T follicular helper cell (primary cell): Measurements from ENCODE around the gene BRD7.
A peak's percentile ranks its signal among the peaks of the same experiment; 100 is the strongest.

Experiments
- DNase-seq: peaks from one replicate; pipeline ENCODE4 v3.0.0-alpha.2; 2020; ENCODE audit warnings: low read depth

BRD7 gene

DNA sequence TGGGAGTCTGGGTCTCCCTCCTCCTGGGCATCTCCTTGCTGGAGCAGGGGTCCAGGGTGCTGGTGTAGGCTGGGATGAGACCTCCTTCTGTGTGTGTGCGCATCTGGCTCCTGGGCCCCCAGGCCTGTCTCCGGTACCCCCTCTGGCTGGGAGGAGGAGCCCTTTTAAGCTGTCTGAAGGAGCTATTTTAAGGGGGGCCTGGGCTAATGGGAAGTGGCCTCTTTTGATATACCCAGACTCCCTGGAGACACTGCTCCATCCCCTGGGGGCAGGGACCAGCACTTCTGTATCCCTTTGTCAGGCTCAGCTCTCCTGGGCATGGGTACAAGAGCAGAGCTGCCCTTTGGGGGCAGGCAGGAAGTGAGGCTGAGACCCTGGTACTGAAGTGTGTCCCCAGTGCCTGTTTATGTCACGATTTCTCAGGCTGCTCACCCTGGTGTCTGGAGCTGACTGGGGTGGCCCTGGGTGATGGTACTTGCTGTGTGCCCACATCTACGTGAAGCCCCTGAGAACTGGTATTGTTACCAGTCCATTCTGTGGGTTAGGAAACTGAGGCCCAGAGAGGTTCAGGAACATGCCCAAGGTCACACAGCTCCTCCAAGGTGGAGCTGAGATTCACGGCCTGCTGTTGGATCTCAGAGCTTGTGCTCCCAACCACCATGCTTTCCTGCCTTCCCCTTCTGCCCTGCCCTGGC is 96.0 kb downstream of the BRD7 start:
- no peak for DNase-seq

DNA sequence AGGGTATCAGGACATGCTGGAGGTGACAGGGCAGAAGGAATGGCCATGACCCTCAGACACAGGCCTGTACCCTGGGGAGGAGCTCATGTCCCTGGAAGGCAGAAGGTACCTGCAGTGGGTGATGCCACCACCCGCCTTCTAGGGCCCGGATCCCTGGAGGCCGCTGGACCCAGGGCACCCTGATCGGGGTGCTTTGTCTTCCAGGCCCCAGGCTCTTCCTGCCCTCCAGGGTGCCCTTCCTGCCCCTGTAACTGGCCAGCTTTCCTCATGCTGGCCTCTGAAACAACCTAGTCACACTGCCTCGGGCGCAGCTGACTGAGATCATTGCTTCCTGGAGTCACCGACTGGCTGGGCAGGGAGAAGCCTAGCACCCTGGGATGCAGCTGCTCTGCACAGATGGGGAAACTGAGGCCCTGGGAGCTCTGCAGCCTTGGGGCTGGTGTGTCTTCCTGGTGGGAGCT is 96.6 kb downstream of the BRD7 start:
- no peak for DNase-seq

DNA sequence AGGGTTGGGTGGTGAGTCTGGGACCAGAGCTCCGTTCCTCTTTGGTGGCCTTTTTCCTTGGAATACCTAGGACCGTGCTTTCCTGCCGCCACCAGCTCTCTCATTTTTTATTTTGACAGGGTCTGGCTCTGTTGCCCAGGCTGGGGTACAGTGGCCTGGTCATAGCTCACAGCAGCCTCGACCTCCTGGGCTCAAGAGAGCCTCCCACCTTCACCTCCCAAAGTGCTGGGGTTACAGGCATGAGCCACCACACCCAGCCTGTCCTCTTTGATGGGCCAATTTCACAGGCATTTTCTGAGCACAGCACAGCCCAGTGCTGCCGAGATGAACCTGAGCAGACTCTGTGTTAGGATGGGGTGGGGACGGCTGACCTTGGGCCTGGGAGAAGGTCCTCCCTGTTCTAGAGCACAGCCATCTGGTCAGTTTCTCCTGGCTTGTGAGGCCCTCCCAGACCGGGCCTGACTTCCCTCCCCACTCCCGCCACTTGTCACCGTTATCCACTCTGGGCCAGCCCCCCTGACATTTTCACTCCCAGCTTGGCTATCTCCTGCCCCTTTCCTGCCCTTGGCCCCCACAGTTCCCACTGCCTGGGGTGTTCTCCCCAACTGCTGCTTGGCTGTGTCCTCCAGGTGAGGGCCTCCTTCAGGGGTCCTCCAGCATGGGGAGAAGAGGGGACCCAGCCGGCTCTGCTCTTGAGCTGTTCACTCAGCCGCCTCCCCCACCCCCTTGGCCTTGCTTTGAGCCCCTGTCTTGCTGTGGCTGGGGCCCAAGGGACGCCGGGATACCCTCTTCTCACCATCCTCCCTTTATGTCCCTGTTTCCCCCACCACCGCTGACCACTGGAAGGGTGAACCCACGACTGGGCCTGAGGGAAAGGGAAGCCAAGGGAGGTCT is 97.4 kb downstream of the BRD7 start:
- no peak for DNase-seq

- no peak for DNase-seq
Measured at GRCh38 chr16:50270510-50271147, 98.2 kb downstream of the BRD7 start.

- no peak for DNase-seq
Measured at GRCh38 chr16:50269769-50270509, 98.8 kb downstream of the BRD7 start.

- no peak for DNase-seq
Measured at GRCh38 chr16:50269061-50269705, 99.6 kb downstream of the BRD7 start.

DNA sequence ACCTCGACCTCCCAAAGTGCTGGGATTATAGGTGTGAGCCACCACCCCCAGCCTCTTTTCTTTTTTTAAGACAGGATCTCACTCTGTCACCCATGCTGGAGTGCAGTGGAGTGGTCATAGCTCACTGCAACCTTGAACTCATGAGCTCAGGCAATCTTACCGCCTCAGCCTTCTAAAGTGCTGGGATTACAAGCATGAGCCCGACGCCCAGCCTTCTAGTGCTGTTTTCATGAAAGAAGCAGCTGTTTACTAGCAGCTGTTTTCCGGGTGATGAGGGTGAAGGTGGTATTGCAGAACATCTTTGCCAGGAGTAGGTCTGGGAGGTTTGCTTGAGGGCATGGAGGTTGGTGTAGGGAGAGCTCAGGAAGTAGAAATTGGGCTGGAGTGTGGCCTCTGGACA is 100.4 kb downstream of the BRD7 start:
- no peak for DNase-seq

DNA sequence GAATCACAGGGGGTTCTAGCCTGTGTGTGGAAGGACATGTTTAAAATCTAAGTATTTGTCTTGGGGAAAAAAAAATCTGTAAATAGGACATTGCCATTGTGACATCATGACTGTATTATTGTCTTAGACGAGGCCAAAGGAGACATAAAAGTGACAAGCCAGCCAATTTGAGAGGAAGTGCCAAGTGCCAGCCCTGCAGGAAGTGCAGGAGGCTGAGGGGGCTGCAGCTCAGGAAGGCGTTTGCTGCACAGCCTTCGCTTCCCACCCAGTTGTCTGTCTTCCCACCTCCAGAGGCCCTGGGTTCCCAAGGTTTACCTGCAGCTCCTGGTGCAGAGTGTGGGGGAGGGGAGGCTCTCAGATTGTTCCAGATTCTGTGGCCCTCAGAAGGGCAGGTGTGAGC is 101.1 kb downstream of the BRD7 start:
- no peak for DNase-seq

- DNase-seq = no peak
Measured at GRCh38 chr16:50267151-50267631, 101.6 kb downstream of the BRD7 start.

- peak; percentile 78 for DNase-seq
Measured at GRCh38 chr16:50266337-50267091, 102.3 kb downstream of the BRD7 start, which contains the start of gene ADCY7. TSS of gene ADCY7 (plus strand) at chr16:50266551. CDS start at chr16:50288180, 21,629 bp downstream.
